Prostate gland (tissue), 2 donors: ENCODE measurements around the gene PCLO. TPM values are rescaled to one million over a fixed set of nuclear protein-coding genes. Genes with fewer than 3 reads are reported as not detected.

Source experiments
- DNase-seq: peaks from one replicate; pipeline ENCODE4 v3.0.0-alpha.2; 2019; ENCODE audit warnings: low spot score
- H3K27ac ChIP-seq, 2 donors: fragments of 200-600 bp; sonication (generic); 2 replicates each; pipeline ENCODE4 v1.5.1; 2017 to 2019
- H3K27me3 ChIP-seq: fragments of 200-600 bp; sonication (generic); replicated peaks from 2 replicates; pipeline ENCODE4 v1.5.1; 2019; ENCODE audit not compliant: insufficient read depth
- H3K36me3 ChIP-seq, 2 donors: fragments of 200-600 bp; sonication (generic); 1 replicate in 1 of 2; 2 replicates in 1 of 2; pipeline versions ENCODE4 v1.5.1 to v1.8.1; 2017 to 2019
- H3K4me1 ChIP-seq: fragments of 200-600 bp; sonication (generic); replicated peaks from 2 replicates; pipeline ENCODE4 v1.5.1; 2019
- H3K4me3 ChIP-seq, 2 donors: fragments of 200-600 bp; sonication (generic); 2 replicates each; pipeline ENCODE4 v1.5.1; 2017 to 2019
- H3K9me3 ChIP-seq: fragments of 200-600 bp; sonication (generic); 2 replicates; pipeline ENCODE4 v1.5.1; 2017
- POLR2A ChIP-seq: fragments of 450-650 bp; IDR thresholded peaks from one replicate; pipeline ENCODE4 v1.6.1; 2016; ENCODE audit warnings: antibody characterized with exemption, mild to moderate bottlenecking
- POLR2AphosphoS5 ChIP-seq: sonication (generic); formaldehyde crosslinking; IDR thresholded peaks from one replicate; pipeline ENCODE4 v1.6.1; 2017; ENCODE audit warnings: antibody characterized with exemption
- WGBS: methylation state at CpG from one replicate; pipeline ENCODE4 v1.1.5; 2018; 5-methylcytosine and 5-hydroxymethylcytosine counted together
- intact Hi-C: fragments of 100-400 bp; cut with DNase I; formaldehyde crosslinking; loops from one replicate; pipeline ENCODE4 v1.14.2; 2022
- total RNA-seq, 2 donors: library from RNA; depleted of rRNA; stranded (reverse); fragments of >200 nt; gene quantifications; one replicate each; pipeline ENCODE4 v1.1.0, GENCODE V29; 2016
- TF ChIP-seq, protein P1 (sequence below), 4 experiments: fragments of 200-600 bp in 2 of 4; fragments of 450-650 bp in 2 of 4; sonication (generic) in 2 of 4; IDR thresholded peaks; 1 replicate in 3 of 4; 2 replicates in 1 of 4; pipeline ENCODE4 v1.5.1; 2016 to 2019; ENCODE audit warnings: antibody characterized with exemption in 4 of 4, mild to moderate bottlenecking in 2 of 4, moderate library complexity in 2 of 4

PCLO gene
- total RNA-seq, 2 donors from 2014 or later: 14.5 to 25.2 TPM

DNA sequence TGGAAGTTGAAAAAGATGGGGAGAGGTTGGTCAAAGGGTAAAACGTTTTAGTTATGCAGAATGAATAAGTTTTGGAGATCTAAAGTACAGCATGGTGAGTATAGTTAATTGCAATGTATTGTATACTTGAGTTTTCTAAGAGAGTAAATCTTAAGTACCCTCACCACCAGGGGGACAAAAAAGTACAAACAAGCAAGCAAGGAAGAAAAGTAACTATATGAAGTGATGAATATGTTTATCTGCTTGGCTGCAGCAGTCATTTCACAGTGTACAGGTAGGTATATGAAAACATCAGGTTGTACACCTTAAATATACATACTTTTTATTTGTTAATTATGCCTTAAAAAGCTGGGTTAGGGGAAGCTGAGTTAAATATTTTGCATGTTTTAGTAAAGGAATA lies 157.3 kb downstream of the PCLO start:
- no peaks in the 10 kb centered on the region for H3K36me3 ChIP-seq
- no peaks in the 10 kb centered on the region for H3K9me3 ChIP-seq
- TF ChIP-seq POLR2A (no peak), POLR2AphosphoS5 (no peak)
- TF ChIP-seq, protein P1, sequence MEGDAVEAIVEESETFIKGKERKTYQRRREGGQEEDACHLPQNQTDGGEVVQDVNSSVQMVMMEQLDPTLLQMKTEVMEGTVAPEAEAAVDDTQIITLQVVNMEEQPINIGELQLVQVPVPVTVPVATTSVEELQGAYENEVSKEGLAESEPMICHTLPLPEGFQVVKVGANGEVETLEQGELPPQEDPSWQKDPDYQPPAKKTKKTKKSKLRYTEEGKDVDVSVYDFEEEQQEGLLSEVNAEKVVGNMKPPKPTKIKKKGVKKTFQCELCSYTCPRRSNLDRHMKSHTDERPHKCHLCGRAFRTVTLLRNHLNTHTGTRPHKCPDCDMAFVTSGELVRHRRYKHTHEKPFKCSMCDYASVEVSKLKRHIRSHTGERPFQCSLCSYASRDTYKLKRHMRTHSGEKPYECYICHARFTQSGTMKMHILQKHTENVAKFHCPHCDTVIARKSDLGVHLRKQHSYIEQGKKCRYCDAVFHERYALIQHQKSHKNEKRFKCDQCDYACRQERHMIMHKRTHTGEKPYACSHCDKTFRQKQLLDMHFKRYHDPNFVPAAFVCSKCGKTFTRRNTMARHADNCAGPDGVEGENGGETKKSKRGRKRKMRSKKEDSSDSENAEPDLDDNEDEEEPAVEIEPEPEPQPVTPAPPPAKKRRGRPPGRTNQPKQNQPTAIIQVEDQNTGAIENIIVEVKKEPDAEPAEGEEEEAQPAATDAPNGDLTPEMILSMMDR (IDR thresholded peaks at IDR 0.05): no peak
- no peaks in the 10 kb centered on the region for H3K27me3 ChIP-seq
- H3K4me3 ChIP-seq: no peak overlapping the region
- intact Hi-C loops: no loop called here
- no peak for DNase-seq
- WGBS: 30% methylated on average over 1 of the region's 1 CpG
- H3K4me1 ChIP-seq: no peaks in the 10 kb centered on the region
- H3K27ac ChIP-seq: no peak overlapping the region

DNA sequence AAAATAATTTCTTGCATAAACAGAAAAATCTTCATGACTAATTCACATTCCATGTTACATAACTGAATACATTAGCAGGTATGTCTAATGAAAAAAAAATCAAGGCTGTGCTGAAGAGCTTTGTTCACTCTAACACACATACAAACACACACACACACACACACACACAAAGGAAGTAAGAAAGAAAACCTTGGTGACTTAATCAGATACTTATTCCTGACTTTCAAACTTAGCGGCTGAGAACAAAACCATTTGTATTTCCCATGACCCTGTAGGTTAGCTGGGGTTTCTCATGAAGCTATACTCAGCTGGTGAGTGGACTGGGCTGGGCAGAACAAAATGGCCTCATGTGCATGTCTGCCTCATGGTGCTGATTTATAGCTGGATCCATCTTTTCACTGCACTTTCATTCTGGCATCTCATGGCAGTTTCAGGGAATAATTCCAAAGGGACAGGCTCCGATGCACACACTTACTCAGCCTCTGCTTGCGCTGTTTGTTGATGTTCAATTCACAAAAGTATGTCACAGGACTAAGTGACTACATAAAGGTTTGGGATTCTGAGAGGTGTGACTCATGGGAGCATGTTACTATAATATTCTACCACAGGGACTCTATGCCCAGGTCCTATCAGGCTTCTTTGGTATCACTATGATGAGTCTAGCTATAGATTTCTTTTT lies 161.2 kb downstream of the PCLO start:
- Histone ChIP-seq H3K4me1 (no peaks in the 10 kb centered on the region), H3K9me3 (no peaks in the 10 kb centered on the region), H3K4me3 (no peak overlapping the region), H3K27ac (no peak overlapping the region), H3K27me3 (no peaks in the 10 kb centered on the region), H3K36me3 (no peaks in the 10 kb centered on the region)
- 96% methylated on average over 3 of the region's 3 CpGs for WGBS
- TF ChIP-seq, protein P1 (IDR thresholded peaks at IDR 0.05): no peak
- no peak for TF ChIP-seq POLR2A
- TF ChIP-seq POLR2AphosphoS5: no peak
- DNase-seq: no peak
- intact Hi-C loops: no loop called here

DNA sequence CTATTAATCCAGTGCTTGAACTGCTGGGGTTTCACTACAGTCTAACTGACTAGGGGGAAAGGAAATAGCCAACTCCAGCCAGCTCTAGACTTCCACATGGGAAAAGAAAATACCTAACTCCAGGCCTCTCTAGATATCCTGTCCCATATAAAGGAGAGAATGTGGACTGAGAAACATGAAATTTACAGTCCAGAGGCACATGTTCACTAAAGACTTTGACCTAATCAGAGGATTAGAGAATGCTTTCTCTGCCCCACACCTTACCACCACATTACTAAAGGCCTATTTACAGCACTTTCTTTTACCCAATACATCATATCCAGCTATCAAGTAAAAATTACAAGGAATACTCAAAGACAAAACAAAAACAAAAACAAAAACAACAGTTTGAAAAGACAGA lies 164.2 kb downstream of the PCLO start:
- H3K4me3 ChIP-seq: no peak overlapping the region
- no peaks in the 10 kb centered on the region for H3K4me1 ChIP-seq
- intact Hi-C loops: no loop called here
- no peaks in the 10 kb centered on the region for H3K27me3 ChIP-seq
- no peaks in the 10 kb centered on the region for H3K9me3 ChIP-seq
- H3K36me3 ChIP-seq: no peaks in the 10 kb centered on the region
- no peak overlapping the region for H3K27ac ChIP-seq
- no peak for DNase-seq
- TF ChIP-seq, protein P1 (IDR thresholded peaks at IDR 0.05): no peak
- TF ChIP-seq POLR2A: no peak

DNA sequence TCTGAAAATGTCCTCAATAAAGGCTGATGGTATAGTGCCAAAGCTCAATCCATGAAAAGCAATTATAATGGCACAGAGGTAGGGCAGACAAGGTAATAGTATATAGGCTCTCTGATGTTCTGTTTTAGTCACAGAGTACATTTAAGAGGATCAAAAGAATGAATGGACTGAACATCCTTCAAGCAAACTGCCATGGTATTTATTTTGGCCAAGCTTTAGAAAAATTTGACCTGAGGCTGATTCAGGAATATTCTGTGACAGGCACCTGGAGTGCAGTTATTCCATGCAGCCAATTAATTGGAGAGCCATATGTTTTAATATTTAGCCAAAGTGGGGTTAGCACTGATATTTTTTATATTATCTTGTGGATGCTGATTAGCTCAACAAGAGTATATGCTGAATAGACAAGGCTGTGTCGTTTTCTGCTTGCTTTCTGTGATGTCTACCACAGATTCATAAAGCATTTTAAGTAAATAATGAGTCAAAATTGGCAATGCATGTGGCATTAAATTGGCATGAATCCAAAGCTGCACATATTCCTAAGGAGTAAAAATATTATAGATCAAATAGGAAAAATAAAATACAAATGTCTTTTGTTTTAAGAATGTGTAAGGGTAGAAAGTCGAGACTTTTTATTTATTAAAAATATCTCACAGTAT lies 177.4 kb downstream of the PCLO start:
- H3K36me3 ChIP-seq: no peaks in the 10 kb centered on the region
- H3K4me1 ChIP-seq: no peaks in the 10 kb centered on the region
- TF ChIP-seq POLR2AphosphoS5: no peak
- no peak for TF ChIP-seq POLR2A
- TF ChIP-seq, protein P1 (IDR thresholded peaks at IDR 0.05): no peak
- intact Hi-C loops: no loop called here
- no peaks in the 10 kb centered on the region for H3K27me3 ChIP-seq
- 48% methylated on average over 2 of the region's 2 CpGs for WGBS
- DNase-seq: no peak
- no peaks in the 10 kb centered on the region for H3K9me3 ChIP-seq
- no peak overlapping the region for H3K4me3 ChIP-seq
- no peak overlapping the region for H3K27ac ChIP-seq
